ENCODE data around the gene CARS1.
"Not testable (repeated sequence)": the region's sequence is repeated elsewhere in the genome, so short reads cannot be mapped to it uniquely, and the experiment has no call there.

Gene CARS1

DNA sequence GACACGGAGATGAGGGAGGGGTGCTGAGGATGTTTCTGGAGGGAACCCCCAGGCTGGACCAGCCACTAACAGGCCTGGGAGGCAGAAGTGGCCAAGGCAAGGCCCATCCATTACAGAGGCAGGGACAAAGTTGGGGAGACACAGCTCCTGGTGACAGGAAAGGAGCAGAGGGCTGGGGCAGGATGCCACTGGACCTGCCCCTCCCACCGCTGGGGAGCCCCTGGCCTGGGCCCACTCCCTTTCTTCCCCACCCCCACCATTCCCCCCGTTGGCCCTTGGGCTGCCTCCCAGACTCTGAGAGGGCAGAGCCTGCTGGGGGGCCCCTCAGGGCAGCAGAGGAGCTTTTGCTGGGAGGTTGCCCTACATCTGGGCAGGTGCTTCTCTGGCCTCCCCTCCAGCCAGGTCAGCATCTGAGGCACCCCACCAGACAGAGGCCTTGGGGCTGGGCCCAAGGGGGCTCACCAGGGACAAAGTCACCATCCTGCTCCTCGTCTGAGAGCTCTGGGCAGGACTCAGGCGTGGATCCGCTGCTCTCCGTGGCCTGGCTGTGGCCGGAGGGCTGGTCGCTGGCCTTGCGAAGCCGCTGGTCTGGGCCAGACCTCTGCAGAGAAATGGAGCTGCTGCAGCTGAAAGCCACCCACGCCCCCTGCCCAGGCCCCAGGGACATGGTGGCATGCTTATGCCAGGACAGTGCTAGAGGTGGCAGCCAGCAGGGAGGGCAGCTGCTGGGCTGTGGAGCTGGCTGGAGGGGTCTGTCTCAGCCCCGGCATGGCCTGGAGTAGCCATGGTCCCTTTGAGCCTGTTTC, 33.1 kb upstream of the CARS1 start:
- DNase-seq (ENCODE audit: low read depth, low spot score) = no peak

GRCh38 chr11:3089236-3090061, 32.2 kb upstream of the CARS1 start:
- no peak for DNase-seq (ENCODE audit: low read depth, low spot score)

DNA sequence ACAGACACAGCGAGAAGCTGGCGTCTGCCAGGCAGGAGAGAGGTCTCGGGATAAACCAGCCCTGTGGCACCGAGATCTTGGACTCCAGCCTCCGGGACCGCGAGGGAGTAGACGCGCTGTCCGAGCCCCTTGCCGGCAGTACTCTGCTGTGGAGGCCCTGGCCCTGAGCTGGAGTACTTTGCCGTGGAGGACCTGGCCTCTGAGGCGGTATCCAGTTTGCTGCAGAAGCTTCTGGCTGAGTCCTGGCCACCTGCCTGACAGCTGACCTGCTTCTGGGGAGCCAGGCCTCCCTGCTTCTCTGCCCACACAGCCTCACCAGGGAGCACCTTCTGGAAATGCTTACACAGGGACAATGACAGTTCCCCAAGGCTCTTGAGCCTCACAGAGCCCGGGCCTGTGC, 31.6 kb upstream of the CARS1 start:
- DNase-seq (ENCODE audit: low read depth, low spot score) = no peak

DNA sequence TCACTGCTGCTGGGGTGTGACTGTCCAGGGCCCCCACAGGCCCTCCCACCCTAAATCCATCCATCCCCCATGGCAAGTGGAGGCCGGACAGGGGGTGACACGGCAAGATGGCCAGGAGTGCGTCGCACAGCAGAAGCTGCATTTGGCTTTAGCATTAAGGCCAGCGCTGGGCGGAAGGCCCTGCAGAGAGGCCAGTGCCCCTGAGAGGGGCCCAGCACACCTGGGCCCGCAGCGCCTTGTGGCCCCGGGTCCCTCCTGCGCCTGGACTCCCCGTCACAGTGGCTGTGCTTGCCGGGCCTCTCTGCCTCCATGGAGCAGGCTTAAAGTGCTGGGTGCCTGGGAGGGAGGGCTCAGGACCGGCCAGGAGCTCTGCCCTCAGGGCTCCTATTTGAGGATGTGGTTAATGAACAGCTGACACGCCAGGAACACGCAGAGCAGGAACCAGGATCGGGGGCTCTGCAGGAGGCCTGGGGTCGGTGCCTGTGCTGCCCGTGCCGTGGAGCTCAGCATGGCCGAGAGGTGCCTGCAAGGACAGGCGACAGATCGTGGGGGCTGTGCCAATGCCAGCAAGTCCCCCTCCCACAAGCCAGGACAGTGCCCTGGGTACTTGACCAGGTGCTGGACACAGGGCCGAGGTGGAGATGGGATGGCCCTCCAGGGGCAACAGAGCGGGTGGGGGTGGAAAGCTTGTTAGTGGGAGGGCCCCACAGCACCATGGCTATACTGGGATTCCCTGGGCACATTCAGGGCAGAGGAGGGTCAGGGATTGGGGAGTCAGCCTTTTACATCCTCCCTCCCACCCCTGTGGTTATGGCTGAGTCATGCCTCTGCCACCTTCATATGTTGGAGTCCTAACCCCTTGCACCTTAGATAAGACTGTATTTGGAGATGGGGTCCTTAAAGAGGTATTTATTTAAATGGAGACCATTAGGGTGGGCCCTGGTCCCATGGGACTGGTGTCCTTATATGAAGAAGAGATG, 30.9 kb upstream of the CARS1 start:
- no peak for DNase-seq (ENCODE audit: low read depth, low spot score)

DNA sequence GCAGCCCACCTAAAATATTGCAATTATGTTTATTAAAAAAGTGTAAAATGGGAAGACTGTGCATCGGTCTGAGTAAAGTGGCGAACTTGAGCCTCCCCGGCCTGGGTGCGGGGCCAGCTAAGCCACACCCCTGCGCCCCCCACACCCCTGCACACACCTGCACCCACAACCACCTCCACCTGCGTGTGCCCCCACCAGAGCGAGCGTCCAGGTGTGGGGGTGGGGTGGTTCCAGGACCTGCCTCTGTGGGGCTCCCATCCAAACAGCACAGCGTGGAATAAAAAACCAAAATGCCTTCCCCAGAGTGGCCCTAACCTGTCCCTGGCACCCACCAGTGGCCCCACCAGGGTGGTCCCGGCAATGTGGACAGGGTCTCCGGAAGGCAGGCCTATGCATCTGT, 30.1 kb upstream of the CARS1 start:
- no peak for DNase-seq (ENCODE audit: low read depth, low spot score)

DNA sequence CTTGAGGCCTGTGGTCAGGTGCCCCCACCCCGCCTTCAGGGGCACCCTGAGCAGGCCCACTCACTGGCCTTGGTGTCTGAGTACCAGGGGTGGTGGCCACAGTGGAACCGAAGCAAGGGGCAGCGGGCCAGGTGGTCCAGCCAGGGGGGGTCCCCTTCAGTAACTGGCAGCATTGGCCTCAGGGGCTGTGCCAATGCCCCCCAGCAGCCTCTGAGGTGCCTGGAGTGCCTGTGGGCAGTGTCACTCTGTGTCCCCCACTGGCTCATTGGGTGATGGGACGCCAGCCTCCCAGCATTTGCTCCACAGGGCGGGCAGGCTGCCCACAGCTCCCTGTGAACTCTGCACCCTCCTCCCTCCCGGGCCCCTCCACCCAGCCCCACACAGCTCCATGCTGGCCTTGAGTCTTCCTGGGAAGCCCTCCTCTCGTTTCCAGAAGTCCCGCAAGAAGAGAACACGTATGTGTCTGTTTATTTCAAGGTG, 29.5 kb upstream of the CARS1 start:
- no peak for DNase-seq (ENCODE audit: low read depth, low spot score)

DNA sequence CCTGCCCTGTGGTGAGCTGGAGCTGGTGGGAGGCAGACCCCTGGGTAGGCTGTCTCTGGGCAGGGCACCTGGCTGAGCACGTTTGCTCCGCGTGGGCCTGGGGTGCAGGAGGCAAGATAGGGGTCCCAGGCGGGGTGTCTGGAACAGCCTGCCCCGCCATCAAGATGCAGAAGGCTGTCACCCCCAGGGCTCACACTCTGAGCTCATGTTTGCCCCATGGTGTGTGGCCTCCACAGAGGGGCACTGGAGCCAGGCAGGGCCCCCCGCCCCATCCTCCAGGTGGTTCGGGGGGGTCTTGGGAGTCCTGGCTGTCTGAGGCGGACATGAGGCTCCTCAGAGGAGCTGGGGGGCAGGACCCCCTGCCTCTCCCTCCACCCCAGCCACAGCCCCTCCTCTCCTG, 28.9 kb upstream of the CARS1 start:
- no peak for DNase-seq (ENCODE audit: low read depth, low spot score)

DNA sequence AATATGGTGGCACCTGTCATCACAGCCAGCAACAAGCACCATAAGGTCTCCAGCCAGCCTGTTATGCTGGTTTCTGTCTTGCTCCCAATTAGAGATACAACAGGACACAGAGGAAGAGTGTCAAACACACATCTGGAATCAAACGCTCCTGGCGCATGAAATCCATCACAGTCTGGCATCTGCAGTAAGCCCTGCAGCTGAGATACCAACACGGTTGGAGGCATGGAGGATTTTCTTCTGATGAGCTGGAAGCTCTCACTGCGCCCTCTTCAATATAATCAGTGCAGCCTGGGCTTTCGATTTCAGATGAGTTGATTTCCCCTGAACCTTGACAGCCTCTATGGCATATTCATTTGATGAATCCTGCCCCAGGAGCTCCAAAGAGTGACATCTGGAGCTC, 27.8 kb upstream of the CARS1 start:
- DNase-seq (ENCODE audit: low read depth, low spot score) = no peak

- no peak for DNase-seq (ENCODE audit: low read depth, low spot score)
Measured at GRCh38 chr11:3083321-3083720, 26.1 kb upstream of the CARS1 start.

GRCh38 chr11:3081386-3081751, 24.1 kb upstream of the CARS1 start:
- DNase-seq (ENCODE audit: low read depth, low spot score) = no peak

DNA sequence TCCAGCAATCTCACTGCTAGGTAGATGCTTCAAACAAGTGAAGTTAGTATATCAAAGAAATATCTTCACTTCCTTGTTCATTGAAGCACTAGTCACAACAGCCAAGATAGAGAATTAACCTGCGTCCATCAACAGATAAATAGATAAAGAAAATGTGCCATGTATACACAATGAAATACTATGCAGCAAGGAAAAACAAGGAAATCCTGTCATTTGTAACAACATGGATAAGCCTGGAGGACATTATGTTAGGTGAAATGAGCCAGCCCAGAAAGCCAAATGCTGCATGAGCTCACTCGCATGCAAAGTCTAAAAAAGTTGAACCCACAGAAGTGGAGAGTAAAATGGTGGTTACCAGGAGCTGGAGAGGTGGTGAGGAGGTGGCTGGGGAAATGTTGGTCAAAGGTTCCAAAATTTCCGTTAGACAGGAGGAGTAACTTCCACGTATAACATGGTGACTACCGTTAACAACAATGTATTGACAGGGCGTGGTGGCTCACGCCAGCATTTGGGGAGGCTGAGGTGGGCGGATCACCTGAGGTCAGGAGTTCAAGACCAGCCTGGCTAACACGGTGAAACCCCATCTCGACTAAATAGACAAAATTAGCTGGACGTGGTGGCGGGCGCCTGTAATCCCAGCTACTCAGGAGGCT, 23.6 kb upstream of the CARS1 start:
- DNase-seq (ENCODE audit: low read depth, low spot score) = no peak

- no peak for DNase-seq (ENCODE audit: low read depth, low spot score)
Measured at GRCh38 chr11:3080104-3080503, 22.9 kb upstream of the CARS1 start.

- no peak for DNase-seq (ENCODE audit: low read depth, low spot score)
Measured at GRCh38 chr11:3077846-3078440, 20.7 kb upstream of the CARS1 start.

DNA sequence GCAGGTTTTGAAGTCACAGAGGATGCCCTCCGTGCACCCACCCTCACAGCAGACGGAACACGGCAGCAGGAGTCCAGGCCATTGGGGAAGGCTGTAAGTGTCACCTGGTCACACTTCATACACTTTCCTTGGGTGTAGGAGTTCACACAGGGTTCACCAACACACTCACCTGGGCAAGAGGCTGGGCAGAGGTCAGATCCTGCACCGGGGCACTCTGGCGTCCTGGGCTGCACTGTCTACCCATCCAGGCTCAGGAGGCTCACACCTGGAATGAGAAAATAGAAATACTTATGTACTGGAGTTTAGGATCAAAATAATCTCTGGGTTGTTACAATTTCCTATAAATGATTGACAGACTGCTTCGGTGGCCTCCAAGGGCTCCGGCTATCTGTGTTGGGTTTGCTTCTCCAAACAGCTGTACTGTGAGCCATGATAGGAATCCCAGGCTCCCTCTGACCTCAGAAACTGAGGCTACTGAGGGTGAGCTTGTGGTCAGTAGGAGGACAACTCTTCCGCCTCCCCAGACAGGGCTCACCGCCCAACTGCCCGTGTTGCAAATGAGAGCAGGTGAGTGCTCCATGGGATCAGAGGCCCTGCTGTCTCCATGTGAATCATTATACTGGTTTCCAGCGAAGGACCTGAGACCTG, 20.1 kb upstream of the CARS1 start:
- DNase-seq (ENCODE audit: low read depth, low spot score) = no peak

GRCh38 chr11:3074912-3075589, 17.8 kb upstream of the CARS1 start:
- DNase-seq (ENCODE audit: low read depth, low spot score) = no peak

DNA sequence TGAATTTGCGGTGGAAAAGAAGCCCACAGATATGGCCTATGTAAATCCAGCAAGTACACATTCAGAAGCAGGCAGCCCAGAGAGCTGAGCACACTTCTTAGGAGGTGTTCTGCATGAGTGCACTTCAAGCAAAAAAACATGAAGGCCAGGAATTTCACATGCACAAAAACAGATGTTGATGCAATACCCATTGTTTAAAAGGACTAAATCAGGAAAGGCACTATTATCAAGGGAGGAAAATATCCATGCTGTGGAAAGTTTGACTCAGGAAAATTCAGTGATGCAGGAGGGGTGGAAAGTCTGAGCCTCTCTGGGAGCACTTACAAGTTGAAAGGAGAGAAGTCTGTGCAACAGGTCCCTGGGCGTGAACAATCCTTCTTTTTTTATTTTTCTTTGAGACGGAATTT, 15.8 kb upstream of the CARS1 start:
- no peak for DNase-seq (ENCODE audit: low read depth, low spot score)

DNA sequence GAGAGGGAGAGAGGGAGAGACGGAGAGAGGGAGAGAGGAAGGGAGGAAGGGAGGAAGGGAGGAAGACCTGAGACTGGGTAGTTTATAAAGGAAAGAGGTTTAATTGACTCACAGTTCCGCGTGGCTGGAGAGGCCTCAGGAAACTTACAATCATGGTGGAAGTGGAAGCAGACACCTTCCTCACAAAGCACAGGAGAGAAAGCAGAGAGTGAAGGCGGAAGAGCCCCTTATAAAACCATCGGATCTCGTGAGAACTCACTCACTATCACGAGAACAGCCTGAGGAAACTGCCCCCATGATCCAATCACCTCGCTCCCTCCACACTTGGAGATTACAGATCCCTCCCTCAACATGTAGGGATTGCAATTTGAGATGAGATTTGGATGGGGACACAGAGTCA, 12.2 kb upstream of the CARS1 start:
- no peak for DNase-seq (ENCODE audit: low read depth, low spot score)

DNA sequence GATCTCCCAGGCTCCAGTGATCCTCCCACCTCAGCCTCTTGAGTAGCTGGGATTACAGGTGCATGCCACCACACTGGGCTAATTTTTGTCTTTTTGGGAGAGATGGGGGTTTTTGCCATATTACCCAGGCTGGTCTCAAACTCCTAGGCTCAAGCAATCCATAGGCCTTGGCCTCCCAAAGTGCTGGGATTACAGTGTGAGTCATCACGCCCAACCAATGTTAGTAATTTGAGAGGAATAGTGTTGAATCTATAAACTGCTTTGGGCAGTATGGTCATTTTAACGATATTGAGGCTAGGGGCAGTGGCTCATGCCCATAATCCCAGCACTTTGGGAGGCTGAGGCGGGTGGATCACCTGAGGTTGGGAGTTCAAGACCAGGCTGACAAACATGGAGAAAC, 9.1 kb upstream of the CARS1 start:
- DNase-seq (ENCODE audit: low read depth, low spot score) = not testable (repeated sequence)

GRCh38 chr11:3064709-3065108, 7.5 kb upstream of the CARS1 start:
- DNase-seq (ENCODE audit: low read depth, low spot score) = not testable (repeated sequence)

DNA sequence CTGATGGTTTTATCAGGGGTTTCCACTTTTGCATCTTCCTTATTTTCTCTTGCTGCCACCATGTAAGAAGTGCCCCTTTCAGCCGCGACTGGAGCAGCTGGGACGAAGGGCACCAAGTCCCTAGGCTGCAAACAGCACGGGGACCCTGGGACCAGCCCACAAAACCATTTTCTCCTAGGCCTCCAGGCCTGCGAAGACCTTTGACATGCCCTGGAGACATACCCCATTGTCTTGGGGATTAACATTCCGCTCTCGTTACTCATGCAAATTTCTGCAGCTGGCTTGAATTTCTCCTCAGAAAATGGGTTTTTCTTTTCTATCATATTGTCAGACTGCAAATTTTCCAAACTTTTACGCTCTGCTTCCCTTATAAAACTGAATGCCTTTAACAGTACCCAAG, 6.7 kb upstream of the CARS1 start:
- not testable (repeated sequence) for DNase-seq (ENCODE audit: low read depth, low spot score)
